Measurements from ENCODE around the gene NDEL1. TPM values are rescaled to one million over a fixed set of nuclear protein-coding genes. Genes with fewer than 3 reads are reported as not detected.
A peak's percentile ranks its signal among the peaks of the same experiment; 100 is the strongest.

Gene NDEL1
- total and polyA plus RNA-seq, 9 of the 15 experiments (the other 6 are each of a cell fraction or from before 2014, with no cell fraction given): 0.86 to 30.5 (median 22.7) TPM

- TF ChIP-seq MGA (IDR thresholded peaks at IDR 0.05): no peak; the same call in 1 of the 2 replicates
- TF ChIP-seq TOE1 (IDR thresholded peaks at IDR 0.05; ENCODE audit: borderline replicate concordance): no peak
- no peak for TF ChIP-seq TOE1 (CRISPR knock-in tag; IDR thresholded peaks at IDR 0.05; ENCODE audit: borderline replicate concordance, low read depth)
- no peak for TF ChIP-seq ZNF764 (CRISPR knock-in tag; IDR thresholded peaks at IDR 0.05; ENCODE audit: low read depth)
- TF ChIP-seq ZNF551 (CRISPR knock-in tag; IDR thresholded peaks at IDR 0.05): no peak
- TF ChIP-seq CXXC5 (CRISPR knock-in tag; IDR thresholded peaks at IDR 0.05): no peak
- TF ChIP-seq HNRNPL (IDR thresholded peaks at IDR 0.05; ENCODE audit: low read depth, low read length): no peak
- no peak for TF ChIP-seq PREB (CRISPR knock-in tag; IDR thresholded peaks at IDR 0.05)
- TF ChIP-seq MITF (IDR thresholded peaks at IDR 0.05): no peak
- TF ChIP-seq LCOR (CRISPR knock-in tag; IDR thresholded peaks at IDR 0.05): no peak
- no peak for TF ChIP-seq NUFIP1 (IDR thresholded peaks at IDR 0.05; ENCODE audit: partially characterized antibody)
- TF ChIP-seq MTA1 (IDR thresholded peaks at IDR 0.05; ENCODE audit: borderline replicate concordance): no peak
- TF ChIP-seq MBD2 (IDR thresholded peaks at IDR 0.05; ENCODE audit: borderline replicate concordance, low read depth): 0 out of 2 replicates have a peak, but pooled peaks have one; percentile 47
- no peak for TF ChIP-seq TFAM (CRISPR knock-in tag; conservative IDR thresholded peaks at IDR 0.05)
These were observed 15.4 kb upstream of the NDEL1 start (continued) for GRCh38 chr17:8420041-8420934.

Data from K562 (cell line).